EH (cell line): Measurements from ENCODE around the gene CSMD2.

Experiments used
- DNase-seq: peaks from one replicate; pipeline ENCODE4 v3.0.0-alpha.2; 2015; ENCODE audit warnings: low read depth

CSMD2 gene

DNA sequence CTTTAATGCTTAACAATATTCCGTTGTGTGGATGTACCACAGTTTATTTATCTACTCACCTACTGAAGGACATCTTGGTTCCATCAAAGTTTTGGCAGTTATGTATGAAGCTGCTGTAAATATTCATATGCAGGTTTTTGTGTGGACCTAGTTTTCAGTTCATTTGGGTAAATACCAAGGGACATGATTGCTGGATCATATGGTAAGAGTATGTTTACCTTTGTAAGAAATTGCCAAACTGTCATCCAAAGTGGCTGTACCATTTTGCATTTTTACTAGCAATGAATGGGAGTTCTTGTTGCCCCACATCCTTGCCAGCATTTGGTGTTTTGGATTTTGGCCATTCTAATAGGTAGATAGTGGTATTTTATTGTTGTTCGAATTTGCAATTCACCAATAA, 682.6 kb downstream of the CSMD2 start:
- DNase-seq = no peak

GRCh38 chr1:33477451-33477850, 687.6 kb downstream of the CSMD2 start:
- no peak for DNase-seq

GRCh38 chr1:33473900-33474299, 691.1 kb downstream of the CSMD2 start:
- peak; percentile 54 for DNase-seq

GRCh38 chr1:33472269-33472980, 692.6 kb downstream of the CSMD2 start, which contains the start of gene ZSCAN20:
TSS of gene ZSCAN20 (plus strand) at chr1:33472645. CDS start at chr1:33479289, 6,644 bp downstream.
- peak; percentile 99 for DNase-seq

DNA sequence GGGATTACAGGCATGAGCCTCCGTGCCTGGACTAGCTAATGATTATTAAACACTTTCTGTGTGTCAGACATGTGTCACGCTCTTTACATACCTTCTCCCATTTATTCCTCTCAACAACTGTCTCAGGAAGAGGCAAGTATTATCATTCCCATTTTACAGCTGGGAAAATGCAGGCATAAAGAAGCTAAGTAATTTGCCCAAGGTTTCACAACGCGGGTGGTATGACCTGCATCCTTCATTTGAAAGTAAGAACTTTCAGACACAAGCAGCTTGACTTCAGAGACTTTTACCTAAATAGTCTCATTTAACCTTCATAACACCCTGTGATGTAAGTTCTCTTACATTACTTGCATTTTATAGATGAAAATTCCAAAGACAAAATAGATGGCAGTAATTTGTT, 693.6 kb downstream of the CSMD2 start:
- no peak for DNase-seq

GRCh38 chr1:33470495-33471012, 694.5 kb downstream of the CSMD2 start:
- DNase-seq = peak; percentile 96

- DNase-seq = no peak
These were observed 695.3 kb downstream of the CSMD2 start for GRCh38 chr1:33469691-33470090.

- no peak for DNase-seq
These were observed 696.1 kb downstream of the CSMD2 start for GRCh38 chr1:33468967-33469366.

- peak; percentile 52 for DNase-seq
These were observed 696.5 kb downstream of the CSMD2 start for GRCh38 chr1:33468531-33468930.

- no peak for DNase-seq
These were observed 697.0 kb downstream of the CSMD2 start for GRCh38 chr1:33468011-33468410.

DNA sequence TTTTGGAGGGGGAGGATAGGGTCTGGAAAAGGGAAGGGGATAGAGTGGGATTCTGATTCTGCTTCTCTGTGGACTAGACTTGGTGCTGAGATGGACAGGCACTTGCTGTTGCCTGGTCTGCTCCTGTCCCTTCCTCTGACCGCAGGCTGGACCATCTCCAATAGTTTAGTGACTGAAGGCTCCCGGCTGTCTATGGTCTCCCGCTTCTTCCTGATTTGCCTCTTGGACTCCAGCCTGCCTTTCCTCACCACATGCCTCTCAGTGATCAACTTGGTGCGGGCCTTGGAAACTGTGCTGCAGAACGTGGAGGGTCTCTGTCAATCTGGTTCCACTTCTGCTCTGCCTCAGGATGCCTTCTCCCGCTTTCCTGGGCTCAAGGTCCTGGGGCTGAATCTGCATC, 698.9 kb downstream of the CSMD2 start:
- peak; percentile 32 for DNase-seq

DNA sequence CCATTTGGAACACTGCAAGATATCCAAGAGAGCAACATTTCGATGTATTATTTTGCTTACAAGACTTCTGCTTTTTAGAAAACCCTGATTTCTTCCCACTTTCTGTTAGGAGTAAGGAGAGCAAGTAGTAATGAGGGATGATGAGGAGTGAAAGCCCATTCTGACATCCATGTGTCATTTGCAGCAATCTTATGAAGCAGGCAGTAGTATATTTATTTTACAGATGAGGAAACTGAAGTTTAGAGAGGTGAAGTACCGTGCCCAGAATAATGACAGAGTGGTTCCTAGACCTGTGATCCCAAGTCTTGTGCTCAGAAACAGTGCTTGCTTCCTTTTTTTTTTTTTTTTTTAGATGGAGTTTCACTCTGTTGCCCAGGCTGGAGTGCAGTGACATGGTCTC, 699.7 kb downstream of the CSMD2 start:
- DNase-seq = no peak

DNA sequence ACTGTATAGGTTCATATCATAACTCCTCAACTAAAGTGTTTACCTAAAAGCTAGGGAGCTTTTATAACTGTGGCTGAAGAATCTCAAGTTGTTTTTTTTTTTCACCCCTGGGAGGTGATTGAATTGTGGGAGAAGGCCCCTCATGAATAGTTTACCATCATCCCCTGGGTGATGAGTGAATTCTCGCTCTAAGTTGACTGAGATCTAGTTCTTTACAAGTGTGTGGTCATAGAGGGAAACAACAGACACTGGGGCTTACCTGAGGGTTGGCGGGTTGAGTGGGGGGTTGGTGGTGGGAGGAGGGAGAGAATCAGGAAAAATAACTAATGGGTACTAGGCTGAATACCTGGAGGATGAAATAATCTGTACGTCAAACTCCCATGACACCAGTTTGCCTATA, 700.5 kb downstream of the CSMD2 start:
- DNase-seq = no peak
